ENCODE results near the gene ZNF775. TPM values are rescaled to one million over a fixed set of nuclear protein-coding genes. Genes with fewer than 3 reads are reported as not detected.
A peak's percentile ranks its signal among the peaks of the same experiment; 100 is the strongest.

The ZNF775 gene
- total RNA-seq, 2 experiments from 2014 or later: 5.4 to 6.4 TPM

DNA sequence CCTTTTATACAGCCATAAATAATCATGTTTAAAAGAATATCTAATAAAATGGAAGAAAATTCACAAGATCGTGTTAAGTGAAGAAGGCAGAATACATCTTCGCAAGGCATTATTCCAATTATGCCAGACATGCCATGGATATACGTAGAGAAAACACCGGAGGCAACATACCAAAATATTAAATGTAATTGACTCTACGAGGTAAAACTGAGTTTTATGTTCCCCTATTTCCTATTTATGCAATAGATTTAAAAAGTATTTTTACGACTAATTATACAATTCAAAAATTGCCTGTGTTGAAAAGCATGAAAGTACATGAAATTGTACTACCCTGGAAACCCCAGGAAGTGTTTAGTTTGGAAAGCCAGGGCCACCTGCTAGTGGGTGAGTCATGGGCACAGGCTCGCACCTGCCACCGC is 11.4 kb upstream of the ZNF775 start:
- POLR2A ChIA-PET: interaction anchor here (0.8 to 3.5 kb wide), 4 partner anchors 38 to 388 kb away, joined by 3 to 47 read pairs (median 6); partner anchors contain the start of genes ACTR3C and LRRC61
- Mint-ChIP-seq H3K27me3 (no peaks in the 10 kb centered on the region), H3K9me3 (no peaks in the 10 kb centered on the region), H3K36me3 (no peaks in the 10 kb centered on the region), H3K4me1 (peaks cover 35% of the 10 kb centered on the region), H3K27ac (peak overlapping the region; percentile 79), H3K4me3 (peak overlapping the region; percentile 84)
- no peak for DNase-seq
- ATAC-seq (ENCODE audit: low read depth): no peak

- Mint-ChIP-seq H3K27ac (peak within 1 kb of the TSS; percentile 90), H3K36me3 (peaks cover 2% of the 10 kb centered on the region), H3K4me3 (peak within 1 kb of the TSS; percentile 93), H3K4me1 (peaks cover 36% of the 10 kb centered on the region), H3K9me3 (no peaks in the 10 kb centered on the region), H3K27me3 (no peaks in the 10 kb centered on the region)
- DNase-seq: peak; percentile 88
- POLR2A ChIA-PET: interaction anchor here (0.7 to 3.5 kb wide), 9 partner anchors 9 to 499 kb away, joined by 3 to 47 read pairs (median 5); partner anchors contain the start of genes ACTR3C and LRRC61
- ATAC-seq (ENCODE audit: low read depth): peak; percentile 65
These were observed 10.8 kb upstream of the ZNF775 start, which contains the start of gene REPIN1 for GRCh38 chr7:150368096-150368883. TSS of gene REPIN1 (plus strand) at chr7:150368822. CDS start at chr7:150369712, 890 bp downstream.

DNA sequence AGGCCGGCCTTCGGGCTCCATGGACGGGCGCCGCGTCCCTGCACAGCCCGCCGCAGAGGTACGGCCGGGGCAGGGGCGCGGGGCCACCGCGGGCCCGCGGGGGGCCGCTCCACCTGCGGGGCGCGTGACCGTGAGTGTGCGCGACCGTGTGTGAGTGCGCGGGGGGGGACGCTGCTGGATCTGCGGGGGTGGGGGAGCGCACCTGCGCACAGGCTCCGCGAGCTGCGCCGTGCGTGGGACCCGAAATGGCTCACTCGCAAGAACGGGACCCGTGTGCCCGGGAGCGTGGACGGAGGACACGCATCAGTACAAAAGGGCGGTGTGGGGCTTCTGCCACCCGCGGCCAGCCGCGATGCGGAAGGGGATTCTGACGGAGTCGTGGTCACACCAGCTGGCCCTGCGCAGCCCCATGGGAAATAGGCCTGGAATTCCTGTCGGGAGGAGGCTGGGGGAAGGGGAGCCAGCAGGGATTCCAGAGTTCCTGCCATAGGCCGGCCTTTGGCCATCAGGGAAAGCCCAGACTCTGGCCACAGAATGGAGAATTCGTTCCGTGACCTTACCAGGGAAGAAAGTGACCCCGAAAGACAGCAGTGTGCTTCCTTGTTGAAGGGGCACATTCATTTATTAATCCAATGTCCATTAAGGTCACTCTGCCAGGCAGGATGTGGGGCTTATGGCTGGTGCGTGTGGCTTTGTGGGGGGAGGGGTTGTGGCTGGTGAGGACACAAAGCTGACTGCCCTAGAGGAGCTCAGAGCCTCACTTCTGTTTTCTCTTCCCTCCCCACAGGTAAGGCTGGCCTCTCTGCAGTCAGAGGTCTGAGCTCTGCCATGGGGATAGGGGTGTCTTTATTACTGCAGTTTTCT is 10.0 kb upstream of the ZNF775 start:
- H3K4me1 Mint-ChIP-seq: peaks cover 32% of the 10 kb centered on the region
- DNase-seq (peak; percentile 54), ATAC-seq (ENCODE audit: low read depth) (peak; percentile 40)
- H3K27ac Mint-ChIP-seq: peak overlapping the region; percentile 90
- H3K4me3 Mint-ChIP-seq: peak overlapping the region; percentile 93
- H3K27me3 Mint-ChIP-seq: no peaks in the 10 kb centered on the region
- POLR2A ChIA-PET: interaction anchor here (0.6 to 3.5 kb wide), 9 partner anchors 9 to 500 kb away, joined by 3 to 47 read pairs (median 5); partner anchors contain the start of genes ACTR3C and LRRC61
- H3K36me3 Mint-ChIP-seq: peaks cover 5% of the 10 kb centered on the region
- no peaks in the 10 kb centered on the region for H3K9me3 Mint-ChIP-seq

DNA sequence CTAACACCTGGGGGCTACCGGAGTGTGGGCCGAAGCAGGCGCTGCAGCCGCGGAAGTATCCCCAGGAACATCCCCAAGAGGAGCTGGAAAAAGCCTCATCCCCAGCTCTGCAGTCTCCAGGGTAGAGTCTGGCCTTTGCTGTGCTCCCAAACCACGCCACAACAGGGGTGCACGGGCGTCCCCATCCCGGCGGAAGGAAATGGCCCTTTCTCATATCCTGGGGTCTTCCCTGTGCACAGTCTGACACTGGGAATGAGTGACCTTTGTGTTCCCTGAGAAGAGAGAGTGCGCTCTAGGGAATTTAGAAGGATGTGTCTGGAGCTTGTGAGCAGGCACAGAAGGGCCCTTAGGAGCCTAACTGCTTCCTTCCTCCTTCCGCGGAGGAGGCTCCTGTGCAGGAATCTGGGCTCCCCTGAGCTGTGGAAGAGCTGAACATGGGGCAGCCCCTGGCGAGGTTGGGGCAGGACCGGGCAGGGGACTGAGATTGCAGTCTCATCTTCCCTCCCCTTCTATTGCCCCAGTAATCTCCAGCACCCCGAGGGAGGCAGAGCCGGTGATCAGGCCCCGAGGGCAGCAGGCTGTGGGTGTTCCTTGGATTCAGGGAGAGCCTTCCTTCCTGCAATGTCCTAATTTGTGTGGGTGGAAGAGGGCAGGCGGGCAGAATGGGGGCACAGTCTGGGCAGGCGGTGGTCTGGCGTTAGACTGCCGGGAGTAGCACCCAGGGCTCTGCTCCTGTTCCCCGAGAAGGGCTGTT is 9.2 kb upstream of the ZNF775 start:
- Mint-ChIP-seq H3K27me3 (no peaks in the 10 kb centered on the region), H3K27ac (peak overlapping the region; percentile 90), H3K36me3 (peaks cover 5% of the 10 kb centered on the region), H3K9me3 (no peaks in the 10 kb centered on the region), H3K4me1 (peaks cover 29% of the 10 kb centered on the region), H3K4me3 (peak overlapping the region; percentile 93)
- DNase-seq (peak; percentile 31), ATAC-seq (ENCODE audit: low read depth) (no peak)
- POLR2A ChIA-PET: interaction anchor here (0.6 to 3.5 kb wide), 7 partner anchors 8 to 79 kb away, joined by 3 to 47 read pairs (median 5); a partner anchor contains a TSS

DNA sequence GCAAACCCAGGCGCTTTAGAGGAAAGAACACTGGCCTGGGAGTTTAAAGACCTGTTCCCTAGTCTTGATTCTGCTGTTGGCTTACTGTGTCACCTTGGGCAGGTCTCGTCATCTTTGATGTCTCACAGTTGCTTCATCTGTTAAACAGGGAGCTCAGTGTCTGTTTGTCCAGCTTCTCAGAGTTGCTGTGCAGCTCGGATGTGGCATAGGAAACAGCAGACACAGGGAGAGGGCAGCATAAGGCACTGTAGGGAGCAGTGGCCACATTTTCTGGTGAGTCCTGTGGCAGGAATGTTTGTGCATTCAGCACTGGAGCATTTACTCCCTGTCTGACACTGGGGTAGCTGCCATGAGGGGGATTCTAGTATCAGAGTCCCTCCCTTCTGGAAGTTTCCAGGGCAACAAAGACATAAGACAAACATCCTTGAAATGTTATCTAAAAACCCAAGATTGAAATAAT is 8.5 kb upstream of the ZNF775 start:
- no peaks in the 10 kb centered on the region for H3K27me3 Mint-ChIP-seq
- no peak for ATAC-seq (ENCODE audit: low read depth)
- peak overlapping the region; percentile 41 for H3K27ac Mint-ChIP-seq
- H3K4me3 Mint-ChIP-seq: no peak overlapping the region
- peak; percentile 21 for DNase-seq
- no peaks in the 10 kb centered on the region for H3K9me3 Mint-ChIP-seq
- peaks cover 5% of the 10 kb centered on the region for H3K36me3 Mint-ChIP-seq
- H3K4me1 Mint-ChIP-seq: peaks cover 26% of the 10 kb centered on the region
- POLR2A ChIA-PET: interaction anchor here (1.1 to 3.5 kb wide), 2 partner anchors 9 to 35 kb away, joined by 3 to 47 read pairs; a partner anchor contains a TSS

- POLR2A ChIA-PET: interaction anchor here (1.1 to 3.5 kb wide), 2 partner anchors 10 to 34 kb away, joined by 3 to 47 read pairs; a partner anchor contains a TSS
- no peak overlapping the region for H3K27ac Mint-ChIP-seq
- H3K27me3 Mint-ChIP-seq: no peaks in the 10 kb centered on the region
- H3K9me3 Mint-ChIP-seq: no peaks in the 10 kb centered on the region
- ATAC-seq (ENCODE audit: low read depth): no peak
- H3K36me3 Mint-ChIP-seq: peaks cover 5% of the 10 kb centered on the region
- peak; percentile 30 for DNase-seq
- no peak overlapping the region for H3K4me3 Mint-ChIP-seq
- peaks cover 29% of the 10 kb centered on the region for H3K4me1 Mint-ChIP-seq
These were observed 7.8 kb upstream of the ZNF775 start for GRCh38 chr7:150371131-150371995.

GRCh38 chr7:150371996-150372270 is 7.2 kb upstream of the ZNF775 start:
- no peak for ATAC-seq (ENCODE audit: low read depth)
- peaks cover 5% of the 10 kb centered on the region for H3K36me3 Mint-ChIP-seq
- DNase-seq: peak; percentile 28
- no peak overlapping the region for H3K27ac Mint-ChIP-seq
- POLR2A ChIA-PET: no interaction called here
- H3K9me3 Mint-ChIP-seq: no peaks in the 10 kb centered on the region
- no peak overlapping the region for H3K4me3 Mint-ChIP-seq
- H3K27me3 Mint-ChIP-seq: no peaks in the 10 kb centered on the region
- H3K4me1 Mint-ChIP-seq: peaks cover 32% of the 10 kb centered on the region

GRCh38 chr7:150372271-150373048 is 6.7 kb upstream of the ZNF775 start:
- peaks cover 31% of the 10 kb centered on the region for H3K4me1 Mint-ChIP-seq
- ATAC-seq (ENCODE audit: low read depth): no peak
- H3K36me3 Mint-ChIP-seq: peaks cover 5% of the 10 kb centered on the region
- H3K4me3 Mint-ChIP-seq: no peak overlapping the region
- DNase-seq: peak; percentile 30
- H3K27me3 Mint-ChIP-seq: no peaks in the 10 kb centered on the region
- POLR2A ChIA-PET: interaction anchor here (1.7 kb wide), 1 partner anchor 32 kb away, joined by 4 read pairs; no protein-coding TSS in a partner anchor
- H3K9me3 Mint-ChIP-seq: no peaks in the 10 kb centered on the region
- no peak overlapping the region for H3K27ac Mint-ChIP-seq

DNA sequence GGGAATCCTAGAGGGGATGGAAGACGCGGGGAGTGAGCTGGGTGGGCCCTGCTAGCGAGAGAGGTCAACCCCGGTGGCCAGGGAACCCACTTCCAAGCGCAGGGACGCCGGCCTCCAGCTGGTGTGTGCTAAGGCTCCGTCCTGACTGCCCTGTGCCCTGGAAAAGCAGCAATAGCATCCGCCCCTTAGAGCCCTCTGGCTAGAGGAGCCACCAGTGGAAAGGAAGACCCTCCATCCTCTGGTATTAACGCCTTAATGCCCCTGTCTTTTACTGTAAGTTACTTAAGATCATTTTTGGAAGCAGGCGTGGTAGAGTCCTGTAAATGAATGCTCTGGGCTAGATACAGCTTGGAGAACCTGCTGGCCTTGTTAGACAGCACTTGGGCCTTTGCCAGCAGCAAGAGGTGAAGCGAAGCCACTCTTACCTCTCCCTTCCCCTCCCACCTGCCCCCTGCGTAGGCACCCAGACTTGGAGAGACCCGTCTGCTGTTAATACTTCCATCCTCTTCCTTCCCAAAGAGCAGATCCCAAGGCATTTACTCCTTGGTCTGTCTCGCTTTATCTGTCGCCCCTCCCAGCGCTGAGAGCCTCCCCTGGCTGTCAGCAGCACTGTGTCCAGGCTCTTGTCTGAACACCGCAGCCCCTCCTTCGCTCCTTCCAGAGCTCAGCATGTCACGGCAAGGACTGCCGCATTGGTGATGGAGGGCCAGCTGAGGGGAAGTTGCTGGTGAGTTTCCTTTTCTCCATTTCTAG is 5.9 kb upstream of the ZNF775 start:
- POLR2A ChIA-PET: interaction anchor here (1.7 kb wide), 1 partner anchor 31 kb away, joined by 4 read pairs; no protein-coding TSS in a partner anchor
- Mint-ChIP-seq H3K36me3 (peaks cover 5% of the 10 kb centered on the region), H3K4me1 (peaks cover 35% of the 10 kb centered on the region), H3K27ac (no peak overlapping the region), H3K9me3 (no peaks in the 10 kb centered on the region), H3K4me3 (no peak overlapping the region), H3K27me3 (no peaks in the 10 kb centered on the region)
- DNase-seq (peak; percentile 15), ATAC-seq (ENCODE audit: low read depth) (no peak)

GRCh38 chr7:150374026-150374425 is 5.1 kb upstream of the ZNF775 start:
- ATAC-seq (ENCODE audit: low read depth): no peak
- peak; percentile 3 for DNase-seq
- H3K4me1 Mint-ChIP-seq: peaks cover 35% of the 10 kb centered on the region
- H3K4me3 Mint-ChIP-seq: no peak overlapping the region
- H3K36me3 Mint-ChIP-seq: peaks cover 5% of the 10 kb centered on the region
- H3K27me3 Mint-ChIP-seq: no peaks in the 10 kb centered on the region
- POLR2A ChIA-PET: interaction anchor here (1.7 kb wide), 1 partner anchor 30 kb away, joined by 4 read pairs; no protein-coding TSS in a partner anchor
- no peaks in the 10 kb centered on the region for H3K9me3 Mint-ChIP-seq
- no peak overlapping the region for H3K27ac Mint-ChIP-seq

- Mint-ChIP-seq H3K4me1 (peaks cover 30% of the 10 kb centered on the region), H3K36me3 (peaks cover 5% of the 10 kb centered on the region), H3K27ac (no peak overlapping the region), H3K9me3 (no peaks in the 10 kb centered on the region), H3K27me3 (no peaks in the 10 kb centered on the region), H3K4me3 (no peak overlapping the region)
- POLR2A ChIA-PET: interaction anchor here (1.7 kb wide), 1 partner anchor 30 kb away, joined by 4 read pairs; no protein-coding TSS in a partner anchor
- DNase-seq (peak; percentile 13), ATAC-seq (ENCODE audit: low read depth) (no peak)
These were observed 4.7 kb upstream of the ZNF775 start for GRCh38 chr7:150374472-150374871.
